NCI-H2171 treated with DMSO at 0.1 percent for 48 hours (cell line): ENCODE data around the gene CACHD1.

Experiments used
- DNase-seq: peaks from one replicate; lab custom pipeline; 2025; lab: John Stamatoyannopoulos, UW

CACHD1 gene

DNA sequence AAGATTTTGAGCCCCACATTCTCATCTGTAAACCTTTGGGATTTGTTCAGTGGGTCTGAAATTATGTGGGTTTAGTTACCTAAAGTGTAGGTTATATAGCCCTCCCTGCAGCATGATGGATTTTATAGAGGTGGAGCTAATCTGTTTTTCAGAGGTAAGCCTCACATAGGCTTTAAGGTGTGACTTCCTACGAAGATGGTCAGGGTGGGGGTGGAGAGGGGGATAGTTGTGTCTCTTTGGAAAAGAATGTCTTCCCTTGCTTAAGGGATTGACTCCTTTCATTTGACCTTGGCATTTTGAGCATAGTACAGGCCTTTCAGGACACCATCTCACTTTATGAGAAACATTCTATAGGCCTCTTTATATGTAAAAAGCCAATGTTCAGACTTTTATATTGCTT lies 3.4 kb downstream of the CACHD1 start:
- no peak for DNase-seq

- DNase-seq = no peak
Measured at GRCh38 chr1:64474133-64474532, 4.2 kb downstream of the CACHD1 start.

- DNase-seq = no peak
Measured at GRCh38 chr1:64474665-64475439, 4.9 kb downstream of the CACHD1 start.

- DNase-seq = no peak
Measured at GRCh38 chr1:64476251-64476952, 6.5 kb downstream of the CACHD1 start.

GRCh38 chr1:64478594-64479470 lies 8.9 kb downstream of the CACHD1 start:
- no peak for DNase-seq

GRCh38 chr1:64479874-64480273 lies 9.9 kb downstream of the CACHD1 start:
- no peak for DNase-seq

- no peak for DNase-seq
Measured at GRCh38 chr1:64480999-64481772, 11.3 kb downstream of the CACHD1 start.

GRCh38 chr1:64482128-64482527 lies 12.2 kb downstream of the CACHD1 start:
- DNase-seq = no peak

- DNase-seq = no peak
Measured at GRCh38 chr1:64482720-64483119, 12.8 kb downstream of the CACHD1 start.

DNA sequence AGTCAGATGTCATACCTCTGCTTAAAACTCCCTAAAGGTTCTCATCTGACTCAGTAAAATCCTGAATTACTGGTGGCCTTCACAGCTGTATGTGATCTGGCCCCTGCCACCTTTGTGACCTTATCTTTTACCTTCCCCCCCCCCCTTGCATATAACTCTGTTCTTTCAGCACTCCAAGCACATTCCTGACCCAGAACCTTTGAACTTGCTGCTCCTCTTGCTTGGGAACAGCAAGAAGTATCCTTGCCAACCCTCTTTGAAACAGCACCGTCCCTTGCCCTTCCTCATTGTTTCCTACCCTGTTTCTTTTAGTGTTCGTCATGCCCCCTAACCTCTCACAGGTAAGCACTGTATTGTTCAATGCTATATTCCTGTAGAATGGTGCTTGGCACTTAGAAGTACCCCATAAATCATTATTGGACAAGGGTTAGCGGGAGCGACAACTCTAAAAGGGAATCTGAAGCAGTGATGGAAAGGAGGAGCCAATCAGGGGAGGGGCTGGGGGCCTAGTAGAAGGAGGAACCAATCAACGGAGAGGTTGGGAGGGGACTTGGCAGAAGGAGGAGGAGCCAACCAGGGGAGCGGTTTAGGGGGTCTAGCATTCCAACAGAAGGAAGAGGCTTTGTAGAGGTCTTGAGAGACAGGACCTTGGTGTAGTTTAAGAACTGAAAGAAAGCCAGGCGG lies 13.9 kb downstream of the CACHD1 start:
- DNase-seq = no peak

- DNase-seq = no peak
Measured at GRCh38 chr1:64484651-64485050, 14.7 kb downstream of the CACHD1 start.

GRCh38 chr1:64486193-64486592 lies 16.3 kb downstream of the CACHD1 start:
- DNase-seq = no peak

GRCh38 chr1:64487061-64487460 lies 17.1 kb downstream of the CACHD1 start:
- DNase-seq = no peak

DNA sequence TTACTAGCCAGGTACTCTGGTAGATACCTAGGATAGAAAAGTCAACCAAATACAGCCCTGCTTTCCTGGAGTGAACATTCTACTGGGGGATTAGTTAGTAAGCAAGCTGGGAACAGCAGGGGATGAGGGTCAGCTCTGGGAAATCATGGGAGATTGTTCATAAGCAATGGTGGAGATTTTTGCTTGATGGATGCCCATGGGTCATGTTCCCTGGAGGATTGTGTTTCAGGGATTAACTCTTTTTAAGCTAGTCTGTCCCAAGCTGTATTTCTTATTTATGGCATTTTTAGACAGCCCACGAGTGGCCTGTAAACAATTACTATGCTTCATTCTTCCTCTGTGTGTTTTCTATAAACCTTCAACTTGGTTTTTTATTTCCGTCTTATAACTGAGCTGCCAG lies 18.9 kb downstream of the CACHD1 start:
- DNase-seq = no peak

DNA sequence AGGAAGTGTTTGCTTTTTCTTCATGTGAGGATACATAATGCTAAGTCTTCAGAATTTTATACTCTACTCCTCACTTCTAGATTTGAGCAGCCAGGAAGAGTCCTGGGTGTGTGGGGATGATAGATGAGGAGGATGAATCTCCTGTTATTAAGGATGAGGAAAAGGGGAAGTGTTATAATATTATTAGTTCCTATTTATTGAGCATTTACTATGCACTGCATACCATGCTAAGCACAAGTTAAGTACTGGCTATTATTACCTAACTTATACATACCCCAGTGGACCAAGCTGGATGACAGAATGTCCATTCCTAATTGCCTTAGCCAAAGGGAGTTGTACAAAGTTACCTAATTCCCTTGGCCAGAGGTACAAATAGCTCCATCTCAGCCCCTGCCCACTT lies 19.8 kb downstream of the CACHD1 start:
- no peak for DNase-seq

DNA sequence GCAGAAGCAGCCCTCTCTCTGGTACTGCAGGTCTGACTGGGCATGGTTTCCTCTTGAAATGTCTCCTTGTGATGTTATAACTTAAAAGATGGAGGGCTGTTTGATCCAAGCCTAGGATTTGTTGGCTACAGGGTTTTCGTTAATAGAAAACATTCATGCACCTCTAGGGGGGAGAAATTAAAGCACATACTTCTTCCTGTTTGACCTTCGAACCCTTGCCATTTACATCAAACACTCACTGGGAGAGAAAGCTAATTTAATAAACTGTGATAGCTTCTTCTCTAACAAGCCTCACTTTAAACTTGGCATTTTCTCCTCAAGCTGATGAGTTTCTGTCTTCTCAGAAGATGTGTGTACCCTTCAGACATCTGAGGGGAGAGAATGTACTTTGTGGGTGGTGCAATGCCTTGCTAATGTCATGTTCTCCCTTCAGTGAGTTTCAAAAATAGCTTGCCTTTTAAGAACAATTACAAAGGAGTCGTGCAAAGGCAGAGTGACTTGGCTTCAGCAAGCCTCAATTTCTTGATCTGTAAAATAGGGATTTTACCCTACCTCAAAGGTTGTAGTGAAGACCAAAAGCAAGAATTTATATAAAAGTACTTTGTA lies 20.4 kb downstream of the CACHD1 start:
- no peak for DNase-seq

GRCh38 chr1:64492424-64492823 lies 22.5 kb downstream of the CACHD1 start:
- DNase-seq = no peak

DNA sequence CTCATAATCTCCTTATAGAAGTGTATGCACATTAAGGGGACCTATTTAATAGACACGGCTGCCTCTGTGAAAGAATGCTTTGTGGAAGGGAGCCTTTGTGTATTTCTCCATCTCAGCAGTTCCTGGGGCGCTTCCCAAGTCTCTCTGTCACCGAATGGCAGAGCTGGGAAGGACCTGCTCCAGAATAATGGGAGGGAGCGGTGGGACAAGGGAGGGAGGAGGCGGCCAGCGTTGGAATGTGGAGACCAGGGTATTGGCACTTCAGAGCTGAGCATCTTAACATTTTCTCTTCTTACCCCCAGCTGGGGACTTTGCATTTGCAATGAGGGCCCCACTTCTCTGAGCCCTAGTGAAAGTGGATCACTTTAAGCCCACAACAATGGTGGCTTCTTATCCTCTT lies 23.9 kb downstream of the CACHD1 start:
- no peak for DNase-seq

- no peak for DNase-seq
Measured at GRCh38 chr1:64494659-64495058, 24.7 kb downstream of the CACHD1 start.

- peak; percentile 9 for DNase-seq
Measured at GRCh38 chr1:64495878-64496277, 25.9 kb downstream of the CACHD1 start.

GRCh38 chr1:64496606-64497005 lies 26.7 kb downstream of the CACHD1 start:
- DNase-seq = no peak
